ENCODE measurements around the gene LMBRD2.

GRCh38 chr5:36147681-36148080, 4.0 kb downstream of the LMBRD2 start:
- no peak for TF ChIP-seq CTCF (IDR thresholded peaks at IDR 0.05)
- no peak for TF ChIP-seq POLR2AphosphoS5 (IDR thresholded peaks at IDR 0.05)
- no peak for TF ChIP-seq POLR2A (IDR thresholded peaks at IDR 0.05)

Measured in suprapubic skin (tissue), 4 donors.